Endodermal cell (in vitro differentiated cells): Measurements from ENCODE around the gene WDR54. TPM values are rescaled to one million over a fixed set of nuclear protein-coding genes. Genes with fewer than 3 reads are reported as not detected.

Experiments used
- DNase-seq: peaks from one replicate; pipeline ENCODE4 v3.0.0-alpha.2; 2017
- H3K27ac ChIP-seq: 2 replicates; pipeline ENCODE4 v1.5.1; 2013; ENCODE audit warnings: mild to moderate bottlenecking, low read depth, low read length, moderate library complexity
- H3K27me3 ChIP-seq: 2 replicates; pipeline ENCODE4 v1.6.1; 2013; ENCODE audit warnings: mild to moderate bottlenecking, low read length, moderate library complexity; ENCODE audit not compliant: insufficient read depth, control insufficient read depth, poor library complexity, severe bottlenecking
- H3K36me3 ChIP-seq: 2 replicates; pipeline ENCODE4 v1.7.0; 2013; ENCODE audit warnings: mild to moderate bottlenecking, low read length, moderate library complexity; ENCODE audit not compliant: control insufficient read depth, insufficient read depth
- H3K4me1 ChIP-seq: one replicate; pipeline ENCODE4 v1.7.0; 2013; ENCODE audit warnings: low read length; ENCODE audit not compliant: control insufficient read depth, insufficient read depth
- H3K4me3 ChIP-seq: 2 replicates; pipeline ENCODE4 v1.5.1; 2013; ENCODE audit warnings: mild to moderate bottlenecking, low read length, moderate library complexity
- H3K9ac ChIP-seq: 2 replicates; pipeline ENCODE4 v1.6.1; 2013; ENCODE audit warnings: mild to moderate bottlenecking, low read length, moderate library complexity; ENCODE audit not compliant: poor library complexity, severe bottlenecking; ENCODE audit errors: extremely low read depth
- H3K9me3 ChIP-seq: 2 replicates; pipeline ENCODE4 v1.6.1; 2013; ENCODE audit warnings: mild to moderate bottlenecking, low read length, moderate library complexity; ENCODE audit not compliant: control insufficient read depth
- H3K27ac Mint-ChIP-seq: 2 replicates; pipeline ENCODE4 v1.8.0; 2020; ENCODE audit warnings: mixed read lengths
- H3K27me3 Mint-ChIP-seq: 2 replicates; pipeline ENCODE4 v1.8.0; 2021; ENCODE audit warnings: mild to moderate bottlenecking, mixed read lengths; ENCODE audit not compliant: insufficient read depth
- H3K36me3 Mint-ChIP-seq: 2 replicates; pipeline ENCODE4 v1.8.0; 2020; ENCODE audit warnings: low read depth, mixed read lengths
- H3K4me1 Mint-ChIP-seq: 2 replicates; pipeline ENCODE4 v1.8.0; 2020; ENCODE audit warnings: mixed read lengths
- H3K4me3 Mint-ChIP-seq: 2 replicates; pipeline ENCODE4 v1.8.0; 2020; ENCODE audit warnings: mild to moderate bottlenecking, moderate library complexity, mixed read lengths
- H3K9me3 Mint-ChIP-seq: 2 replicates; pipeline ENCODE4 v1.8.0; 2020; ENCODE audit warnings: mild to moderate bottlenecking, mixed read lengths
- CTCF ChIP-seq: fragments of 200-600 bp; sonication (generic); conservative IDR thresholded peaks from 2 replicates; pipeline ENCODE4 v1.5.0; 2021; ENCODE audit warnings: antibody characterized with exemption, mild to moderate bottlenecking
- WGBS, 2 experiments: methylation state at CpG; one replicate each; pipeline versions ENCODE4 v1.1.5 to v1.1.7; 2013; ENCODE audit warnings: missing lambda C conversion rate in 2 of 2, mixed read lengths in 1 of 2; ENCODE audit not compliant: insufficient coverage in 1 of 2, insufficient read length in 1 of 2; 5-methylcytosine and 5-hydroxymethylcytosine counted together
- total RNA-seq, 2 donors: library from RNA; stranded (reverse); fragmentation: NEBNext Ultra II Directional in 1 of 2; extraction: Animal tissue kit (Norgen Biotek cat#: 25700) in 1 of 2; gene quantifications; 2 replicates in 1 of 2; 3 replicates in 1 of 2; pipeline ENCODE4 v1.2.1, GENCODE V29; 2021

The WDR54 gene
- total RNA-seq, 2 donors from 2014 or later: 43.1 to 69.4 TPM

GRCh38 chr2:74417763-74418162, 3.8 kb upstream of the WDR54 start:
- Mint-ChIP-seq H3K4me3 (no peak overlapping the region), H3K27ac (no peak overlapping the region), H3K4me1 (peaks cover 4% of the 10 kb centered on the region), H3K36me3 (no peaks in the 10 kb centered on the region), H3K9me3 (no peaks in the 10 kb centered on the region), H3K27me3 (peaks cover 25% of the 10 kb centered on the region)
- TF ChIP-seq CTCF: no peak
- no peak for DNase-seq
- Histone ChIP-seq H3K36me3 (no peaks in the 10 kb centered on the region), H3K9ac (no peak overlapping the region), H3K4me1 (no peaks in the 10 kb centered on the region), H3K4me3 (no peak overlapping the region), H3K27me3 (peaks cover 8% of the 10 kb centered on the region), H3K27ac (no peak overlapping the region), H3K9me3 (no peaks in the 10 kb centered on the region)
- 88 to 91% methylated on average over 3 to 6 of the region's 6 CpGs for WGBS, 2 experiments

GRCh38 chr2:74418312-74418711, 3.2 kb upstream of the WDR54 start:
- TF ChIP-seq CTCF: no peak
- no peaks in the 10 kb centered on the region for H3K9me3 ChIP-seq
- H3K36me3 Mint-ChIP-seq: no peaks in the 10 kb centered on the region
- H3K27ac ChIP-seq: no peak overlapping the region
- H3K9me3 Mint-ChIP-seq: no peaks in the 10 kb centered on the region
- peaks cover 29% of the 10 kb centered on the region for H3K27me3 Mint-ChIP-seq
- 96 to 97% methylated on average over 21 to 27 of the region's 27 CpGs for WGBS, 2 experiments
- no peak overlapping the region for H3K4me3 Mint-ChIP-seq
- peaks cover 4% of the 10 kb centered on the region for H3K4me1 Mint-ChIP-seq
- no peaks in the 10 kb centered on the region for H3K36me3 ChIP-seq
- H3K27ac Mint-ChIP-seq: no peak overlapping the region
- peaks cover 8% of the 10 kb centered on the region for H3K27me3 ChIP-seq
- no peaks in the 10 kb centered on the region for H3K4me1 ChIP-seq
- H3K9ac ChIP-seq: no peak overlapping the region
- no peak for DNase-seq
- no peak overlapping the region for H3K4me3 ChIP-seq

- no peak for DNase-seq
- no peaks in the 10 kb centered on the region for H3K36me3 ChIP-seq
- TF ChIP-seq CTCF: no peak
- H3K27ac ChIP-seq: no peak overlapping the region
- no peak overlapping the region for H3K27ac Mint-ChIP-seq
- H3K9me3 ChIP-seq: no peaks in the 10 kb centered on the region
- no peak overlapping the region for H3K9ac ChIP-seq
- no CpG with 5 or more reads among the region's 1 CpG for WGBS, 2 experiments
- H3K36me3 Mint-ChIP-seq: no peaks in the 10 kb centered on the region
- H3K9me3 Mint-ChIP-seq: no peaks in the 10 kb centered on the region
- H3K4me1 Mint-ChIP-seq: peaks cover 4% of the 10 kb centered on the region
- H3K27me3 ChIP-seq: peaks cover 8% of the 10 kb centered on the region
- peaks cover 31% of the 10 kb centered on the region for H3K27me3 Mint-ChIP-seq
- no peak overlapping the region for H3K4me3 Mint-ChIP-seq
- no peak overlapping the region for H3K4me3 ChIP-seq
- peaks cover 5% of the 10 kb centered on the region for H3K4me1 ChIP-seq
Observed at GRCh38 chr2:74419345-74419744, 2.2 kb upstream of the WDR54 start.
